ENCODE results near the gene GNA15. TPM values are rescaled to one million over a fixed set of nuclear protein-coding genes. Genes with fewer than 3 reads are reported as not detected.

The GNA15 gene, protein sequence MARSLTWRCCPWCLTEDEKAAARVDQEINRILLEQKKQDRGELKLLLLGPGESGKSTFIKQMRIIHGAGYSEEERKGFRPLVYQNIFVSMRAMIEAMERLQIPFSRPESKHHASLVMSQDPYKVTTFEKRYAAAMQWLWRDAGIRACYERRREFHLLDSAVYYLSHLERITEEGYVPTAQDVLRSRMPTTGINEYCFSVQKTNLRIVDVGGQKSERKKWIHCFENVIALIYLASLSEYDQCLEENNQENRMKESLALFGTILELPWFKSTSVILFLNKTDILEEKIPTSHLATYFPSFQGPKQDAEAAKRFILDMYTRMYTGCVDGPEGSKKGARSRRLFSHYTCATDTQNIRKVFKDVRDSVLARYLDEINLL
- total RNA-seq = under 0.01 and 0.17 TPM in 2 replicates

DNA sequence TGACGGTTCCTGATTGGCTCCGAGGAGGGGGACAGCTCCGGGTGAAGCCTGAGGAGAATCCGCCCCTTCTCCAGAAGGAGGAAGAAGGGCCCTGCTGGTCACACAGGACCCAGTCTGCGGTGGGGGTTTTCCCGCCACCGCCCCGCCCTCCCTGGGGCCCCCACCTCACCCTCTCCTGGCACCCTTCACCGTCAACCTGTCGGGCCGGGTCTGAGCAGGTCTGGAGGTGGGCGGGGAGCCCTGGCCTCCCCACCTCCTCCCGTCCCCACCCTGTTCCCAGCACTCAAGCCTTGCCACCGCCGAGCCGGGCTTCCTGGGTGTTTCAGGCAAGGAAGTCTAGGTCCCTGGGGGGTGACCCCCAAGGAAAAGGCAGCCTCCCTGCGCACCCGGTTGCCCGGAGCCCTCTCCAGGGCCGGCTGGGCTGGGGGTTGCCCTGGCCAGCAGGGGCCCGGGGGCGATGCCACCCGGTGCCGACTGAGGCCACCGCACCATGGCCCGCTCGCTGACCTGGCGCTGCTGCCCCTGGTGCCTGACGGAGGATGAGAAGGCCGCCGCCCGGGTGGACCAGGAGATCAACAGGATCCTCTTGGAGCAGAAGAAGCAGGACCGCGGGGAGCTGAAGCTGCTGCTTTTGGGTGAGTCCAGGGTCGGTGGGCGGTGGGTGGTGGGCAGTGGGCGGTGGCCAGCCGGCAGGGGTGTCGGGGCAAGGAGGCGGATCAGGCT lies at the start of gene GNA15:
Gene GNA15 (plus strand): TSS at position 73 of the 723 bp plus-strand sequence. CDS start 418 bp downstream, at position 491.

GRCh38 chr19:3178377-3178972 lies 42.6 kb downstream of the GNA15 start, which contains the start of gene S1PR4:
S1PR4 (plus strand) TSS chr19:3178769; CDS start chr19:3178793, 24 bp downstream.

GRCh38 chr19:3185461-3186159 lies 49.8 kb downstream of the GNA15 start, which contains the start of gene NCLN:
NCLN (plus strand) TSS chr19:3185930; CDS start chr19:3186031, 101 bp downstream.

Other genes with a start within 250 kb of the GNA15 start
- gene ZNF57, start 235.1 kb upstream of the GNA15 start, total RNA-seq = 4.1 and 4.4 TPM in 2 replicates
- 4.0 and 6.5 TPM in 2 replicates for gene ZNF77, start 191.1 kb upstream of the GNA15 start, total RNA-seq
- gene TLE6, start 158.5 kb upstream of the GNA15 start, total RNA-seq = 0.87 and 1.5 TPM in 2 replicates
- 1.2 and 3.6 TPM in 2 replicates for gene TLE2, start 106.8 kb upstream of the GNA15 start, total RNA-seq
- 105 and 180 TPM in 2 replicates for gene TLE5, start 73.5 kb upstream of the GNA15 start, total RNA-seq
- gene GNA11, start 41.7 kb upstream of the GNA15 start, total RNA-seq = 48.0 and 73.6 TPM in 2 replicates
- gene S1PR4, start 42.7 kb downstream of the GNA15 start, total RNA-seq = under 0.01 TPM in 1 of 2 replicates, not detected in the other
- gene NCLN, start 49.9 kb downstream of the GNA15 start, total RNA-seq = 50.0 and 55.0 TPM in 2 replicates
- gene CELF5, start 88.6 kb downstream of the GNA15 start, total RNA-seq = 0.17 TPM in 1 of 2 replicates, not detected in the other
- gene NFIC, start 230.6 kb downstream of the GNA15 start, total RNA-seq = 93.5 and 113 TPM in 2 replicates